GM12864 (cell line): Measurements from ENCODE around the gene NHEJ1.

ENCODE experiments used
- DNase-seq: peaks from one replicate; pipeline ENCODE4 v3.0.0-alpha.2; 2011; ENCODE audit warnings: low read depth
- H3K4me3 ChIP-seq: 2 replicates; pipeline ENCODE4 v1.5.1; 2011; ENCODE audit warnings: mild to moderate bottlenecking, low read depth, low read length, control low read depth
- TF ChIP-seq, protein P1 (sequence below): IDR thresholded peaks from 2 replicates; pipeline ENCODE4 v1.5.1; 2011; ENCODE audit warnings: low read depth, mild to moderate bottlenecking, moderate library complexity, low read length, control low read depth, inconsistent platforms; ENCODE audit errors: missing control alignments

NHEJ1 gene, protein sequence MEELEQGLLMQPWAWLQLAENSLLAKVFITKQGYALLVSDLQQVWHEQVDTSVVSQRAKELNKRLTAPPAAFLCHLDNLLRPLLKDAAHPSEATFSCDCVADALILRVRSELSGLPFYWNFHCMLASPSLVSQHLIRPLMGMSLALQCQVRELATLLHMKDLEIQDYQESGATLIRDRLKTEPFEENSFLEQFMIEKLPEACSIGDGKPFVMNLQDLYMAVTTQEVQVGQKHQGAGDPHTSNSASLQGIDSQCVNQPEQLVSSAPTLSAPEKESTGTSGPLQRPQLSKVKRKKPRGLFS

DNA sequence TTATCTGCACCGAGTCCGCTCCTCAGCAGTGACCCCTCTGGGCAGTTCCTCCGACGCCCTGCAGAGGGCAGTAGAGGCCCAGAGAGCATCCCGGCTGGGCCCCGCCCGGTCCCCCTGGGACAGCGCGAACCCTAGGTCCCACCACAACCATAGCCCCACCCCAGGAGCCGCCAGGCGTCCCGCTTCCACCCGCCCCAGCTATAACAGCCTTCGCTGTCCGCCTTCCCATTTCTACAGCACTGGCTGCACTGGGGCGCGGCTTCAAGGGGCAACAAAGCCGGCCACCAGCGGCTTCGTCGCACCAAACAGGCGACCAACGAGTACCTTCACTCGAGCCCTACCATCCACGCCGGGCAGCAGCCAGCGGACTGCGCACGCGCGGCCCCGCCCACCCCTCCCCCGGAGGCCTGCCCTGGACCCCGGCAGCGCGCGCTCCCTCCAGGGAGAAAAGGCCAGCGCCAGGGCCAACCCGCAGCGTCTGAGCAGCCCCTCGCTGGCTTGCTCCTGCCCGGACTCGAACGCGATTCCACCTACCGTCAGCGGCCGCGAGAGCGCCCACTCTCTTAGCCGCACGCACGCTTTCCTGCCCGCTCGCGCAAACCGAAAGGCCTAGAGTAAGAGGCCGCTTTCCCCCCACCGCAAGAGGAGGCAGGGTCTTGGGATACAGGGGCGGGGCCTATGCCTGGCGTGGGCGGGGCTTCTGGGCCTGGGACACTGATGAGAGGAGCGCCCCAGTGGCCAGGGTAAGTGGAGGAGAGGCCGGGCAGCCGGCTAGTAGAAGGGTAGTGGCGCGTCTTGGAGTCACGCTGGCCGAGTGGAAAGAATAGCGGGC is at the start of gene NHEJ1:
Gene NHEJ1 (minus strand): TSS at position 630 of the 832 bp plus-strand sequence. CDS start 2,453 bp downstream, outside the sequence.
- peak; percentile 65 for DNase-seq
- TF ChIP-seq, protein P1, sequence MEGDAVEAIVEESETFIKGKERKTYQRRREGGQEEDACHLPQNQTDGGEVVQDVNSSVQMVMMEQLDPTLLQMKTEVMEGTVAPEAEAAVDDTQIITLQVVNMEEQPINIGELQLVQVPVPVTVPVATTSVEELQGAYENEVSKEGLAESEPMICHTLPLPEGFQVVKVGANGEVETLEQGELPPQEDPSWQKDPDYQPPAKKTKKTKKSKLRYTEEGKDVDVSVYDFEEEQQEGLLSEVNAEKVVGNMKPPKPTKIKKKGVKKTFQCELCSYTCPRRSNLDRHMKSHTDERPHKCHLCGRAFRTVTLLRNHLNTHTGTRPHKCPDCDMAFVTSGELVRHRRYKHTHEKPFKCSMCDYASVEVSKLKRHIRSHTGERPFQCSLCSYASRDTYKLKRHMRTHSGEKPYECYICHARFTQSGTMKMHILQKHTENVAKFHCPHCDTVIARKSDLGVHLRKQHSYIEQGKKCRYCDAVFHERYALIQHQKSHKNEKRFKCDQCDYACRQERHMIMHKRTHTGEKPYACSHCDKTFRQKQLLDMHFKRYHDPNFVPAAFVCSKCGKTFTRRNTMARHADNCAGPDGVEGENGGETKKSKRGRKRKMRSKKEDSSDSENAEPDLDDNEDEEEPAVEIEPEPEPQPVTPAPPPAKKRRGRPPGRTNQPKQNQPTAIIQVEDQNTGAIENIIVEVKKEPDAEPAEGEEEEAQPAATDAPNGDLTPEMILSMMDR = peak; percentile 95
- H3K4me3 ChIP-seq = peak within 1 kb of the TSS; percentile 77

DNA sequence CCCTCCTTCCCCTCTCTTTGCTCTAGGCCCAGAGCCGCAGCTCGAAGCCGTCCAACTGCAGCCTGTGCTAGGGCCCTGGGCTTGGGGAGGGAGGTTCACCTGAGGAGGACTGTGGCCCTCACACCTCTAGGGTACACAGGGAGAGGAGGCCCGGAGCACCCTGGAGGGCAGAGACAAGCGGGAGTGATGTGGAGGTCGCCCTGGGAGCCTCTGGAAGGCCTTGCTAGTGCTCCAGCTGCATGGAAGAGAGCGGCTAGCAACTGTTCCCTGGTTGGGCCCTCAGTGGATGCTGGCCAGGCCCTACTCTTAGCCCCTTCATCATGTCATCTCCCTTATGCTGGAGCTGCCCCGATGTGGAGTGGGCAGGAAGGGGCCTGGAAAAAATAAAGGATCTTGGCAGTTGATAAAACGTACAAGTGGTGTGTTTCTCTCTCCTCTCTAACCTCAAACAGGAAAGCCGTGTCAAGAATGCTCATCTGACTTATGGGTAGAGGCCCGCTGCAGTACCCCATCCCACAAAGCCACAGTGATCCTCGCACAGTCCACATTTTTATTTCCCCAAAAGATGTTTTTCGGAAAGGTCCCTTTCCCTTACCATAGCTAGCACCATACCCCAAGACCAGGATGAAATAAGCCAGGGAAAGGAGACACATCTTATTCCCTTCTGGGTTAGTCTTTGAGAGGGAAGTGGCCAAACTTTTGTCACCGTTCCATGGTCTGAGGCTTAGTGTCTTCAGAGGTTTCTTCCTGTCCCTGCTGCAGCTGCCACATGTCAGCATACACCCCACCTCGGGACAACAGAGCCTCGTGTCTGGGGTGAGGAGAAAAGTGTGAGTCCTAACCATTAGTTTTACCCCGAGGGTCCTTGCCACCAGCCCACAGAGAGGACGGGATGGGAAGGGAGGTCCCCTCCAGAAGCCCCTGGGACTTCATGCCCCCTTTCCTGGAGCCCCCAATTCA is 48.9 kb upstream of the NHEJ1 start:
- TF ChIP-seq, protein P1 = no peak
- H3K4me3 ChIP-seq = no peak overlapping the region
- no peak for DNase-seq

DNA sequence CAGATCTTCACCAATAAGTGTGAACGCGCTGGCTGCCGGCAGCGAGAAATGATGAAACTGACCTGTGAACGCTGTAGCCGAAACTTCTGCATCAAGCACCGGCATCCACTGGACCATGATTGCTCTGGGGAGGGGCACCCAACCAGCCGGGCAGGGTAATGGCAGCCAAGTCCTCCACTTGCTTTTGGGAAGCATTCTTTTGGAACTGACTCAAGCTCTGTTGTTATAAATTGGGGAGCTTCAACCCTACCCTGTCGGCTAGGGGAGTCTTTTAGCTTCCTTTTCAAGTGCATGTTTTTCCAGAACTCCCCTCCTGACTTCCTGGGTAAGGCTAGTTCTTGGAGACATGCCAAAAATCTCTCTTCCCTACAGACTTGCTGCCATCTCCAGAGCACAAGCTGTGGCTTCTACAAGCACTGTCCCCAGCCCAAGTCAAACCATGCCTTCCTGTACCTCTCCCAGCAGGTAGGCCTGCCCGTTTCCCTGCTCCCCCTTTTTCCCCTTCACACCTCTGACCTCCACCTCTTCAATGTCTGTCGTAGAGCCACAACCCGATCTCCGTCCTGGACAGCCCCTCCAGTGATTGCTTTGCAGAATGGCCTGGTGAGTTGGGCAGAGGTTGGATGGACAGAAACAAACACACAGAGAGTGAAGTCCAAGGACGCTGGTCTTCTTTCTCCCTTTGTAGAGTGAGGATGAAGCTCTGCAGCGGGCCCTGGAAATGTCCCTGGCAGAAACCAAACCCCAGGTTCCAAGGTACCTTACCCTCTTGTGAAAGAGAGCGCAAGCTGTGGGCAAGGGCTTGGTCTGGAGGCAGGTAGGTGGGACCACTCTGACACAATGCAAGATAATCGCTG is 47.5 kb upstream of the NHEJ1 start:
- DNase-seq = no peak
- no peak overlapping the region for H3K4me3 ChIP-seq
- TF ChIP-seq, protein P1 = no peak

DNA sequence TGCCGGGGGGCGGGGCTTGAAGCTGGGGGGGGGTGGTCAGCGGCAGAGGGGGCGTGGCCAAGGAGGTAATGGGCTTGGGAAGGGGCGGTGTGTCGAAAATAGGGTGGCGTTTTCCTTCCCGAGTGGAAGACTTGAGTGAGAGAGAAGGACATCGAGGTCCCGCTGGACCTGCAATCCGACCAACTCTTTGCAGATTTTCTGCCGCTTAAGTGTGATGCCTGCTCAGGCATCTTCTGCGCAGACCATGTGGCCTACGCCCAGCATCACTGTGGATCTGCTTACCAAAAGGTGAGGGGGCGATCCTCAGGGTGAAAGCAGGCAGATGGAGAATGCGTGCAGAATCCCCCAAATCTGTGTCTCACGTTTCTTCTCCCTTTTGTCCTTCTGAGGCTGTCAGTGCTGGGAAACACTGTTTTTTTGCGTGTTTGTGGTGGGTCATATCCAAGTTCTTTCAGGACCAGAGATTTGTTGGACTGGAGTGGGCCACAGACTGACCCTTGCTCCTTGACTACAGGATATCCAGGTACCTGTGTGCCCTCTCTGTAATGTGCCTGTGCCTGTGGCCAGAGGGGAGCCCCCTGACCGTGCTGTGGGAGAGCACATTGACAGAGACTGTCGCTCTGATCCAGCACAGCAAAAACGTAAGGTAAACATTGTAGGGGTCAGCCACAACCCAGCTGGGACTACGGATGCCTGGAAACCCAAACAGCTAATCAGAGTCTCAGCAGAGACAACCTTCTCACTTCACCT is 46.7 kb upstream of the NHEJ1 start:
- DNase-seq = no peak
- H3K4me3 ChIP-seq = peak overlapping the region; percentile 69
- TF ChIP-seq, protein P1 = no peak

DNA sequence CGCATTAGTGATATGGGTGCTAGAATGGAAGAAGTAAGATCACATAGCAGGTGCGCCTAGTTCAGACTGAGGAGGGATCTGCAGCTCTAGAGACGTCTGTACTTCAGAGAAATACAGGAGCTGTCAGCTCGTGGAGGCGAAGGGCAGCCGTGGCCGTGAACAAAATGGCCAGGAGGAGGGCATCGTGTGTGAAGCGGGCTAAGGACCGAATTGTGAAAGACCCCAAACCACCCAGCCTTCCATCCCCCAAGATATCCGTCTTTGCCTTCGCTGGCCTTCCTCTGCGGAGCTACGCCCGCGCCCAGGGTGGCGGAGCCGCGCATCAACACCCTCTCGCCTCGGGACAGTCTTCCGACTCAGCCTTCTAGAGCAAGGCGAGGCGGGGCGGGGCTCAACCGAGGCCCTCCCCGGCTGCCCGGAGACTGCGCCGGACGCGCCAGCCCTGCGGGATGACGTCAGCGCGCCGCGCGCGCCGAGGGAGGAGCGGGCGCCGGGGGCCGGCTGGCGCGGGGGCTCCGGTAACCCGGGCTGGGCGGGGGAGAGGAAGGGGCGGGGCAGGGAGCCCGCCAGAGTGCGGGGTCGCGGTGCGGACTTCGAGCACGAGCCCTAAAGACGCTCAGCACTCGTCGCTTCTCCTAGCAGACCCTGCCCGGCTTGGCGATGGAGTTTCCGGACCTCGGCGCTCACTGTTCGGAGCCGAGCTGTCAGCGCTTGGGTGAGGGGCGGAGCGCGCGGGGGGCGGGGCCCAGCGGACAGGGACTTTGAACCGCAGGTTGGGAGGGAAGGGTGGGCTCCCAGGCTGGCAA is 45.9 kb upstream of the NHEJ1 start, which contains the start of gene ZFAND2B:
Gene ZFAND2B (plus strand): TSS at position 455 of the 806 bp plus-strand sequence. CDS start 206 bp downstream, at position 661.
- TF ChIP-seq, protein P1 = no peak
- DNase-seq = peak; percentile 78
- peak within 1 kb of the TSS; percentile 69 for H3K4me3 ChIP-seq
